Measurements from ENCODE around the gene EML6. TPM values are rescaled to one million over a fixed set of nuclear protein-coding genes. Genes with fewer than 3 reads are reported as not detected.

EML6 gene
- total RNA-seq, 1 experiment from 2014 or later: 6.6 TPM

- Histone ChIP-seq H3K4me3 (replicated peaks in 1 of 2; ENCODE audit: low read depth in 1 of 2, low read length in 2 of 2) (no peak overlapping the region), H3K9me3 (ENCODE audit: control insufficient read depth in 1 of 2, insufficient read depth in 1 of 2, low read depth in 1 of 2, low read length in 2 of 2) (no peaks in the 10 kb centered on the region), H3K27me3 (ENCODE audit: insufficient read depth, low read length) (no peaks in the 10 kb centered on the region), H3K4me1 (ENCODE audit: control insufficient read depth in 1 of 2, insufficient read depth in 2 of 2, low read length in 2 of 2) (no peaks in the 10 kb centered on the region), H4K20me1 (ENCODE audit: insufficient read depth) (no peaks in the 10 kb centered on the region), H3K4me2 (ENCODE audit: low read length) (no peak overlapping the region), H3K36me3 (ENCODE audit: control insufficient read depth in 1 of 2, insufficient read depth in 2 of 2, low read length in 2 of 2) (no peaks in the 10 kb centered on the region), H3K9me2 (ENCODE audit: insufficient read depth) (no peaks in the 10 kb centered on the region), H3K9ac (ENCODE audit: low read length) (no peak overlapping the region), H3K79me2 (ENCODE audit: insufficient read depth, low read length) (no peaks in the 10 kb centered on the region), H3K27ac (ENCODE audit: low read depth, low read length) (no peak overlapping the region), H2AFZ (ENCODE audit: low read depth, low read length, poor library complexity, severe bottlenecking) (no peak overlapping the region)
- no peak for TF ChIP-seq POLR2AphosphoS5 (IDR thresholded peaks at IDR 0.05; ENCODE audit: low read depth, low read length)
- no peak for TF ChIP-seq MAX (IDR thresholded peaks at IDR 0.05)
- TF ChIP-seq JUND (IDR thresholded peaks at IDR 0.05): no peak
- no peak for TF ChIP-seq SIN3A (IDR thresholded peaks at IDR 0.05; ENCODE audit: low read depth)
- no peak for TF ChIP-seq CTCF (IDR thresholded peaks at IDR 0.05 in 2 of 3, conservative IDR thresholded peaks at IDR 0.05 in 1 of 3; ENCODE audit: borderline replicate concordance in 1 of 3, insufficient read depth in 1 of 3, low read depth in 2 of 3, low read length in 2 of 3)
- TF ChIP-seq ATF3 (IDR thresholded peaks at IDR 0.05): no peak
- TF ChIP-seq REST (IDR thresholded peaks at IDR 0.05; ENCODE audit: low read depth): no peak
- TF ChIP-seq ZBTB33 (IDR thresholded peaks at IDR 0.05; ENCODE audit: extremely low read depth, insufficient replicate concordance, low read length): no peak
- no peak for TF ChIP-seq CEBPB (IDR thresholded peaks at IDR 0.05; ENCODE audit: low read depth)
- no peak for TF ChIP-seq EGR1 (IDR thresholded peaks at IDR 0.05; ENCODE audit: low read depth)
- no peak for TF ChIP-seq FOSL1 (IDR thresholded peaks at IDR 0.05; ENCODE audit: low read depth)
- TF ChIP-seq POLR2A (IDR thresholded peaks at IDR 0.05; ENCODE audit: borderline replicate concordance, extremely low read depth, insufficient read depth, insufficient read length): no peak
- TF ChIP-seq CBX3 (IDR thresholded peaks at IDR 0.05; ENCODE audit: low read depth): no peak
- no peak for TF ChIP-seq EZH2phosphoT487 (IDR thresholded peaks at IDR 0.05; ENCODE audit: borderline replicate concordance)
- TF ChIP-seq TCF7L2 (IDR thresholded peaks at IDR 0.05; ENCODE audit: borderline replicate concordance, extremely low read depth, insufficient read depth, insufficient read length): no peak
- no TSS peak for BruUV-seq (replicated peaks)
- ChIA-PET RAD21 (ENCODE audit: low non-redundant PET in 1 of 2, low total read pairs in 2 of 2, uncharacterized antibody in 2 of 2, unreplicated experiment in 2 of 2) (interaction anchor here in 1 of 2 experiments (0.6 kb wide), 1 partner anchor 17 kb away, joined by 3 read pairs; no protein-coding TSS in a partner anchor), POLR2A (no interaction called here), CTCF (no interaction called here)
- DNase-seq (ENCODE audit: low read depth, low spot score) (no peak), ATAC-seq (no peak)
- intact Hi-C loops (cut with micrococcal nuclease): no loop called here
Measured at GRCh38 chr2:54879598-54880332, 156.3 kb downstream of the EML6 start.

Data from HCT116 (cell line).